ENCODE data around the gene IRGQ. TPM values are rescaled to one million over a fixed set of nuclear protein-coding genes. Genes with fewer than 3 reads are reported as not detected.

Gene IRGQ
- total and polyA plus RNA-seq, 2 donors (not counting 3 experiments of a cell fraction or from before 2014, with no cell fraction given) = 15.8 to 33.2 TPM

DNA sequence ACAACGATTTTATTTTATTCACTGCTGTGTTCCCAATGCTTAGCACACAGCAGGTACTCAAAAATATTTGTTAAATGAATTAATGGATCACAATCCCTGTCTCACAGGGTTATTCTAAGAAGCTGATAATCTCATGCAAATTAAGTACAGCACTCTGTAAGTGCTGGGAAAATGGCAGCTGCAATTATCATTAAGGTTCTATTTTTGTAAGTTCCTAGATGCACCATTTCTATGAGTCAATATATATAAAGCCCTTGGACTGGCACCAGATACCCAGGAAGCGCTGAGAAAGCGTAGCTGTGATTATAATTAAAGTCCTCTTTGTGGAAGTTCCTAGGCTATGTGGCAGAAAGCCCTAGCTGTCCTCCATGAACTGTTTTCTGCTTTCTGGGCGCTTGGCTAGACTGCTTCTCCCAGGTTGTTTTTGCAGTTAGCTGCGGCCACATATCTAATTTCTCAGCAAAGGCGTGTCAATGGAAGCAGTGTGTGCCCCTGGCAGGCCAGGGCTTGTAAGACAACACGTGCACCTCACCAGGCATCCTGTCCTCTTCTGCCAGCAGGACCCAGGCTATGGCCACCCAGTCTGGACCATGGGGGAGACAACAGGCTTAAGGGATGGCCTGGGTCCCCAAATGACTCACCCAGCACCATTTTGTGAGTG lies 10.8 kb upstream of the IRGQ start:
- Histone ChIP-seq H3K27me3 (ENCODE audit: control insufficient read depth in 2 of 2, insufficient read depth in 2 of 2, low read length in 2 of 2) (no peaks in the 10 kb centered on the region), H3K4me1 (ENCODE audit: control insufficient read depth, extremely low read depth, insufficient read depth, low read length) (no peaks in the 10 kb centered on the region), H3K79me2 (ENCODE audit: control insufficient read depth, insufficient read depth, low read length) (peaks cover under 1% of the 10 kb centered on the region), H4K20me1 (replicated peaks; ENCODE audit: control insufficient read depth, extremely low read depth, insufficient read depth, low read length) (no peaks in the 10 kb centered on the region), H3K9ac (replicated peaks; ENCODE audit: extremely low read depth, insufficient read depth, low read length) (no peak overlapping the region), H3K36me3 (ENCODE audit: control insufficient read depth in 2 of 2, extremely low read depth in 1 of 2, insufficient read depth in 2 of 2, low read length in 2 of 2) (peaks cover 0 to 15% of the 10 kb centered on the region in 2 experiments), H2AFZ (ENCODE audit: low read depth, low read length) (no peak overlapping the region), H3K4me2 (ENCODE audit: insufficient read depth, low read length) (no peak overlapping the region), H3K9me3 (replicated peaks; ENCODE audit: control insufficient read depth, insufficient read depth, low read length) (no peaks in the 10 kb centered on the region), H3K9me1 (replicated peaks; ENCODE audit: control insufficient read depth, extremely low read depth, insufficient read depth, low read length) (no peaks in the 10 kb centered on the region), H3K27ac (ENCODE audit: insufficient read depth, low read depth, low read length) (no peak overlapping the region), H3K4me3 (replicated peaks in 1 of 3; ENCODE audit: insufficient read depth in 1 of 3, low read depth in 1 of 3, low read length in 3 of 3) (no peak overlapping the region)
- dilution Hi-C loops (cut with MboI; ENCODE audit: extremely low pct_ligation_motif_present, low sequenced_read_pairs) = no loop called here
- DNase-seq (ENCODE audit: low read depth, low spot score) = no peak
- CTCF ChIA-PET = interaction anchor here (1.5 kb wide), 1 partner anchor 12 kb away, joined by 4 read pairs; no protein-coding TSS in a partner anchor
- BruUV-seq (replicated peaks) = no TSS peak
- POLR2A ChIA-PET = no interaction called here
- intact Hi-C loops (cut with micrococcal nuclease) = no loop called here
- FAIRE-seq = no peak
- no peak for TF ChIP-seq POLR2AphosphoS5 (IDR thresholded peaks at IDR 0.05; ENCODE audit: insufficient read depth, low read depth, low read length)
- TF ChIP-seq, protein P1, sequence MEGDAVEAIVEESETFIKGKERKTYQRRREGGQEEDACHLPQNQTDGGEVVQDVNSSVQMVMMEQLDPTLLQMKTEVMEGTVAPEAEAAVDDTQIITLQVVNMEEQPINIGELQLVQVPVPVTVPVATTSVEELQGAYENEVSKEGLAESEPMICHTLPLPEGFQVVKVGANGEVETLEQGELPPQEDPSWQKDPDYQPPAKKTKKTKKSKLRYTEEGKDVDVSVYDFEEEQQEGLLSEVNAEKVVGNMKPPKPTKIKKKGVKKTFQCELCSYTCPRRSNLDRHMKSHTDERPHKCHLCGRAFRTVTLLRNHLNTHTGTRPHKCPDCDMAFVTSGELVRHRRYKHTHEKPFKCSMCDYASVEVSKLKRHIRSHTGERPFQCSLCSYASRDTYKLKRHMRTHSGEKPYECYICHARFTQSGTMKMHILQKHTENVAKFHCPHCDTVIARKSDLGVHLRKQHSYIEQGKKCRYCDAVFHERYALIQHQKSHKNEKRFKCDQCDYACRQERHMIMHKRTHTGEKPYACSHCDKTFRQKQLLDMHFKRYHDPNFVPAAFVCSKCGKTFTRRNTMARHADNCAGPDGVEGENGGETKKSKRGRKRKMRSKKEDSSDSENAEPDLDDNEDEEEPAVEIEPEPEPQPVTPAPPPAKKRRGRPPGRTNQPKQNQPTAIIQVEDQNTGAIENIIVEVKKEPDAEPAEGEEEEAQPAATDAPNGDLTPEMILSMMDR (IDR thresholded peaks at IDR 0.05; ENCODE audit: extremely low read depth in 1 of 2, insufficient read depth in 1 of 2, low read depth in 1 of 2, low read length in 2 of 2) = no peak
- TF ChIP-seq JUN (IDR thresholded peaks at IDR 0.05; ENCODE audit: borderline replicate concordance, insufficient read depth, insufficient read length, low read depth) = no peak
- TF ChIP-seq, protein P2, sequence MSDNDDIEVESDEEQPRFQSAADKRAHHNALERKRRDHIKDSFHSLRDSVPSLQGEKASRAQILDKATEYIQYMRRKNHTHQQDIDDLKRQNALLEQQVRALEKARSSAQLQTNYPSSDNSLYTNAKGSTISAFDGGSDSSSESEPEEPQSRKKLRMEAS (IDR thresholded peaks at IDR 0.05; ENCODE audit: insufficient read depth, insufficient read length) = no peak
- TF ChIP-seq FOS (IDR thresholded peaks at IDR 0.05; ENCODE audit: borderline replicate concordance, insufficient read depth, low read length) = no peak
- TF ChIP-seq POLR2A (IDR thresholded peaks at IDR 0.05; ENCODE audit: low read depth, low read length) = no peak
- TF ChIP-seq MYC (IDR thresholded peaks at IDR 0.05; ENCODE audit: low read depth, low read length) = no peak
